ENCODE results near the gene ITIH4. TPM values are rescaled to one million over a fixed set of nuclear protein-coding genes. Genes with fewer than 3 reads are reported as not detected.

The ITIH4 gene
- total RNA-seq, 1 donor from 2014 or later: 2.8 TPM

GRCh38 chr3:52849656-52850055 is 19.2 kb upstream of the ITIH4 start:
- H3K4me3 ChIP-seq (ENCODE audit: insufficient read depth, low read depth, low read length): no peak overlapping the region
- H3K9me3 ChIP-seq (ENCODE audit: insufficient read depth, low read depth, low read length): no peaks in the 10 kb centered on the region
- no peak overlapping the region for H3K4me3 Mint-ChIP-seq (ENCODE audit: unreplicated experiment)
- H4K20me1 ChIP-seq (ENCODE audit: insufficient read depth, low read length): peaks cover 4% of the 10 kb centered on the region
- H3K27me3 ChIP-seq (ENCODE audit: insufficient read depth, low read length): no peaks in the 10 kb centered on the region
- no peak overlapping the region for H3K4me2 ChIP-seq (ENCODE audit: low read length)
- H3K27ac Mint-ChIP-seq (ENCODE audit: unreplicated experiment): no peak overlapping the region
- no peaks in the 10 kb centered on the region for H3K36me3 ChIP-seq (ENCODE audit: insufficient read depth, low read length)
- TF ChIP-seq EZH2 (IDR thresholded peaks at IDR 0.05; ENCODE audit: insufficient read depth, low read length) (no peak), CTCF (IDR thresholded peaks at IDR 0.05; ENCODE audit: insufficient read depth, low read depth, low read length) (no peak)
- DNase-seq (ENCODE audit: low read depth) (no peak), FAIRE-seq (no peak)
- H3K4me1 ChIP-seq (ENCODE audit: insufficient read depth, low read length): no peaks in the 10 kb centered on the region
- H3K4me1 Mint-ChIP-seq (ENCODE audit: low read depth, unreplicated experiment): peaks cover 6% of the 10 kb centered on the region
- H3K79me2 ChIP-seq (ENCODE audit: insufficient read depth, low read length): no peaks in the 10 kb centered on the region
- H3K9ac ChIP-seq (ENCODE audit: low read length): no peak overlapping the region
- H3K27me3 Mint-ChIP-seq (ENCODE audit: low read depth, unreplicated experiment): no peaks in the 10 kb centered on the region
- H3K36me3 Mint-ChIP-seq (ENCODE audit: low read depth, unreplicated experiment): peaks cover 6% of the 10 kb centered on the region
- no peaks in the 10 kb centered on the region for H3K9me3 Mint-ChIP-seq (ENCODE audit: unreplicated experiment)
- no peak overlapping the region for H3K27ac ChIP-seq (ENCODE audit: low read depth, low read length)
- no peak overlapping the region for H2AFZ ChIP-seq (ENCODE audit: low read depth, low read length)

- FAIRE-seq: no peak
- Mint-ChIP-seq H3K4me3 (ENCODE audit: unreplicated experiment) (no peak overlapping the region), H3K27me3 (ENCODE audit: low read depth, unreplicated experiment) (no peaks in the 10 kb centered on the region), H3K36me3 (ENCODE audit: low read depth, unreplicated experiment) (peaks cover 6% of the 10 kb centered on the region), H3K9me3 (ENCODE audit: unreplicated experiment) (no peaks in the 10 kb centered on the region), H3K4me1 (ENCODE audit: low read depth, unreplicated experiment) (peaks cover 6% of the 10 kb centered on the region), H3K27ac (ENCODE audit: unreplicated experiment) (no peak overlapping the region)
- H3K36me3 ChIP-seq (ENCODE audit: insufficient read depth, low read length): no peaks in the 10 kb centered on the region
- H3K27me3 ChIP-seq (ENCODE audit: insufficient read depth, low read length): no peaks in the 10 kb centered on the region
- H3K4me3 ChIP-seq (ENCODE audit: insufficient read depth, low read depth, low read length): no peak overlapping the region
- no peak overlapping the region for H3K4me2 ChIP-seq (ENCODE audit: low read length)
- TF ChIP-seq CTCF (IDR thresholded peaks at IDR 0.05; ENCODE audit: insufficient read depth, low read depth, low read length): no peak
- no peak for TF ChIP-seq EZH2 (IDR thresholded peaks at IDR 0.05; ENCODE audit: insufficient read depth, low read length)
- peak; percentile 51 for DNase-seq (ENCODE audit: low read depth)
- no peak overlapping the region for H2AFZ ChIP-seq (ENCODE audit: low read depth, low read length)
- no peak overlapping the region for H3K27ac ChIP-seq (ENCODE audit: low read depth, low read length)
- H3K9me3 ChIP-seq (ENCODE audit: insufficient read depth, low read depth, low read length): no peaks in the 10 kb centered on the region
- H4K20me1 ChIP-seq (ENCODE audit: insufficient read depth, low read length): peaks cover 4% of the 10 kb centered on the region
- H3K9ac ChIP-seq (ENCODE audit: low read length): no peak overlapping the region
- no peaks in the 10 kb centered on the region for H3K4me1 ChIP-seq (ENCODE audit: insufficient read depth, low read length)
- no peaks in the 10 kb centered on the region for H3K79me2 ChIP-seq (ENCODE audit: insufficient read depth, low read length)
Observed at GRCh38 chr3:52848617-52849016, 18.1 kb upstream of the ITIH4 start.

GRCh38 chr3:52847726-52848125 is 17.3 kb upstream of the ITIH4 start:
- H3K9me3 ChIP-seq (ENCODE audit: insufficient read depth, low read depth, low read length): no peaks in the 10 kb centered on the region
- no peak overlapping the region for H2AFZ ChIP-seq (ENCODE audit: low read depth, low read length)
- Mint-ChIP-seq H3K27me3 (ENCODE audit: low read depth, unreplicated experiment) (peaks cover 2% of the 10 kb centered on the region), H3K9me3 (ENCODE audit: unreplicated experiment) (no peaks in the 10 kb centered on the region), H3K27ac (ENCODE audit: unreplicated experiment) (no peak overlapping the region), H3K4me1 (ENCODE audit: low read depth, unreplicated experiment) (peaks cover 6% of the 10 kb centered on the region), H3K36me3 (ENCODE audit: low read depth, unreplicated experiment) (peaks cover 6% of the 10 kb centered on the region), H3K4me3 (ENCODE audit: unreplicated experiment) (no peak overlapping the region)
- no peaks in the 10 kb centered on the region for H3K27me3 ChIP-seq (ENCODE audit: insufficient read depth, low read length)
- H3K9ac ChIP-seq (ENCODE audit: low read length): no peak overlapping the region
- no peak for FAIRE-seq
- no peak for TF ChIP-seq CTCF (IDR thresholded peaks at IDR 0.05; ENCODE audit: insufficient read depth, low read depth, low read length)
- TF ChIP-seq EZH2 (IDR thresholded peaks at IDR 0.05; ENCODE audit: insufficient read depth, low read length): no peak
- no peak overlapping the region for H3K4me3 ChIP-seq (ENCODE audit: insufficient read depth, low read depth, low read length)
- H3K4me1 ChIP-seq (ENCODE audit: insufficient read depth, low read length): no peaks in the 10 kb centered on the region
- H3K79me2 ChIP-seq (ENCODE audit: insufficient read depth, low read length): no peaks in the 10 kb centered on the region
- H3K27ac ChIP-seq (ENCODE audit: low read depth, low read length): no peak overlapping the region
- H3K36me3 ChIP-seq (ENCODE audit: insufficient read depth, low read length): no peaks in the 10 kb centered on the region
- no peak overlapping the region for H3K4me2 ChIP-seq (ENCODE audit: low read length)
- no peak for DNase-seq (ENCODE audit: low read depth)
- peaks cover 4% of the 10 kb centered on the region for H4K20me1 ChIP-seq (ENCODE audit: insufficient read depth, low read length)

Data from astrocyte (in vitro differentiated cells and primary cell).